ENCODE measurements around the gene ST7.

DNA sequence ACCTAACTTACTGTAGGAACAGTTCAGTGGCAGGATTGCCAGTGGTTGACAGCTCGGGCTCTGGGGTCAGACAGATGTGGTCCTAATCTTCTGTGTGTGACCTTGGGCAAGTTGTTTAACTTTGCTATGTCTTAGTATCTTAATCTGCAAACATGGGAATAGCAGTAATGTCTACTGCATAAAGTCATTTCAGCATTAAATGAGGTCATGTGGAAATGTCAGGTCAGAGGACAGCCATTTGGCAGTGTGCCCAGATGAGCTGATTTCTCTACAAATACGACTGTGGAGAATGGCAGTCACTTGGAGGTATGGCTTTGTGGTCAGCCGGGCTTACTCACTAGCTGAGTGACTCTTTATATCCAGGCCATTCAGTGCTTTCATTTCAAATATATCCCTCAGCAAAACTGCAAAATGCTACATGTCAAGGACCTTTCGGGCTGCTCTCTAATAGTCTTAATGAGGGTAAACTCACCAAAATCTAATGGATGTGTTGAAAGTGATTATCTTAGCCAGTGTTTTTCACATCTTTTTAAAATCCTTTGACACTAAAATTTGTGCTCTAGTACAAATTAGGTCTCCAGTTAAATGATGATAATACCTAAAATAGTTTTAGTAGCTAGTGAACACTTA, 171.4 kb downstream of the ST7 start:
- TF ChIP-seq, protein P1, sequence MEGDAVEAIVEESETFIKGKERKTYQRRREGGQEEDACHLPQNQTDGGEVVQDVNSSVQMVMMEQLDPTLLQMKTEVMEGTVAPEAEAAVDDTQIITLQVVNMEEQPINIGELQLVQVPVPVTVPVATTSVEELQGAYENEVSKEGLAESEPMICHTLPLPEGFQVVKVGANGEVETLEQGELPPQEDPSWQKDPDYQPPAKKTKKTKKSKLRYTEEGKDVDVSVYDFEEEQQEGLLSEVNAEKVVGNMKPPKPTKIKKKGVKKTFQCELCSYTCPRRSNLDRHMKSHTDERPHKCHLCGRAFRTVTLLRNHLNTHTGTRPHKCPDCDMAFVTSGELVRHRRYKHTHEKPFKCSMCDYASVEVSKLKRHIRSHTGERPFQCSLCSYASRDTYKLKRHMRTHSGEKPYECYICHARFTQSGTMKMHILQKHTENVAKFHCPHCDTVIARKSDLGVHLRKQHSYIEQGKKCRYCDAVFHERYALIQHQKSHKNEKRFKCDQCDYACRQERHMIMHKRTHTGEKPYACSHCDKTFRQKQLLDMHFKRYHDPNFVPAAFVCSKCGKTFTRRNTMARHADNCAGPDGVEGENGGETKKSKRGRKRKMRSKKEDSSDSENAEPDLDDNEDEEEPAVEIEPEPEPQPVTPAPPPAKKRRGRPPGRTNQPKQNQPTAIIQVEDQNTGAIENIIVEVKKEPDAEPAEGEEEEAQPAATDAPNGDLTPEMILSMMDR (conservative IDR thresholded peaks at IDR 0.05; ENCODE audit: low read length) = no peak
- TF ChIP-seq EZH2phosphoT487 (IDR thresholded peaks at IDR 0.05; ENCODE audit: borderline replicate concordance, low read depth, low read length) = no peak

Data from OCI-LY7 (cell line).